Measurements from ENCODE around the gene SPG11. TPM values are rescaled to one million over a fixed set of nuclear protein-coding genes. Genes with fewer than 3 reads are reported as not detected.

Gene SPG11
- total and polyA plus RNA-seq, 4 donors: 17.3 to 65.3 (median 31.3) TPM

GRCh38 chr15:44516436-44516835 is 147.0 kb downstream of the SPG11 start:
- Histone ChIP-seq H3K27ac (ENCODE audit: low read depth in 1 of 2, low read length in 2 of 2) (no peak overlapping the region), H3K36me3 (ENCODE audit: control insufficient read depth in 4 of 4, insufficient read depth in 3 of 4, low read depth in 1 of 4, low read length in 3 of 4) (peaks cover 2 to 9% (median 8%) of the 10 kb centered on the region in 4 donors), H3K9ac (ENCODE audit: low read depth in 1 of 2, low read length in 2 of 2) (no peak overlapping the region)

More at GRCh38 chr15:44516436-44516835, 147.0 kb downstream of the SPG11 start:
- Histone ChIP-seq H3K4me1 (ENCODE audit: control insufficient read depth in 4 of 4, insufficient read depth in 4 of 4, low read length in 3 of 4) (no peaks in the 10 kb centered on the region), H3K9me3 (ENCODE audit: control insufficient read depth in 4 of 4, low read length in 3 of 4) (no peaks in the 10 kb centered on the region), H3K4me3 (ENCODE audit: low read depth in 1 of 3, low read length in 3 of 3) (no peak overlapping the region), H3K27me3 (ENCODE audit: control insufficient read depth in 4 of 4, insufficient read depth in 4 of 4, low read length in 3 of 4) (no peaks in the 10 kb centered on the region)
- DNase-seq (ENCODE audit: low spot score): no peak
- TF ChIP-seq MAX (IDR thresholded peaks at IDR 0.05): no peak
- no peak for TF ChIP-seq TAF1 (conservative IDR thresholded peaks at IDR 0.05)
- no peak for TF ChIP-seq FOXA1 (IDR thresholded peaks at IDR 0.05)
- TF ChIP-seq FOXA2 (IDR thresholded peaks at IDR 0.05): no peak
- no peak for TF ChIP-seq REST (IDR thresholded peaks at IDR 0.05)
- no peak for TF ChIP-seq NR2F2 (IDR thresholded peaks at IDR 0.05)
- no peak for TF ChIP-seq HNF4A (conservative IDR thresholded peaks at IDR 0.05)
- no peak for TF ChIP-seq EGR1 (IDR thresholded peaks at IDR 0.05; ENCODE audit: low read depth in 2 of 2)
- TF ChIP-seq YY1 (IDR thresholded peaks at IDR 0.05): no peak
- TF ChIP-seq SP1 (IDR thresholded peaks at IDR 0.05): no peak

Small RNA genes lying within 50 kb of the gene (small RNA-seq; reads per million reads assigned to genes)
- not detected for gene RF00019

Other genes with a start within 250 kb of the SPG11 start
- gene CTDSPL2, start 236.0 kb downstream of the SPG11 start, total RNA-seq: 10 to 100 TPM; 34.6 to 41.5 TPM
- 1 to 10 TPM; 3.6 to 7.8 TPM for gene CTDSPL2, start 236.0 kb downstream of the SPG11 start, polyA plus RNA-seq
- gene EIF3J, start 126.5 kb downstream of the SPG11 start, total RNA-seq: 10 to 100 TPM; 39.5 to 49.9 TPM
- 10 to 100 TPM; 23.5 to 39.7 TPM for gene EIF3J, start 126.5 kb downstream of the SPG11 start, polyA plus RNA-seq
- 1 to 10 TPM in 1 of 2 donors, under 1 TPM in 1; 0.65 to 1.0 TPM for gene PATL2, start 47.7 kb upstream of the SPG11 start, total RNA-seq
- gene PATL2, start 47.7 kb upstream of the SPG11 start, polyA plus RNA-seq: under 1 TPM; 0.32 to 0.68 TPM
- 1,000 to 10,000 TPM; 1,388 to 2,879 TPM for gene B2M, start 47.9 kb upstream of the SPG11 start, total RNA-seq
- gene B2M, start 47.9 kb upstream of the SPG11 start, polyA plus RNA-seq: 1,000 to 10,000 TPM; 3,021 to 3,787 TPM
- 1 to 10 TPM; 4.9 to 5.7 TPM for gene TRIM69, start 72.9 kb upstream of the SPG11 start, total RNA-seq
- 10 to 100 TPM in 1 of 2 donors, 1 to 10 TPM in 1; 3.6 to 10.0 TPM for gene TRIM69, start 72.9 kb upstream of the SPG11 start, polyA plus RNA-seq